ENCODE measurements around the gene RBX1. TPM values are rescaled to one million over a fixed set of nuclear protein-coding genes. Genes with fewer than 3 reads are reported as not detected.

The RBX1 gene
- total and polyA plus RNA-seq, 3 experiments from 2014 or later: 88.3 to 147 (median 88.8) TPM

DNA sequence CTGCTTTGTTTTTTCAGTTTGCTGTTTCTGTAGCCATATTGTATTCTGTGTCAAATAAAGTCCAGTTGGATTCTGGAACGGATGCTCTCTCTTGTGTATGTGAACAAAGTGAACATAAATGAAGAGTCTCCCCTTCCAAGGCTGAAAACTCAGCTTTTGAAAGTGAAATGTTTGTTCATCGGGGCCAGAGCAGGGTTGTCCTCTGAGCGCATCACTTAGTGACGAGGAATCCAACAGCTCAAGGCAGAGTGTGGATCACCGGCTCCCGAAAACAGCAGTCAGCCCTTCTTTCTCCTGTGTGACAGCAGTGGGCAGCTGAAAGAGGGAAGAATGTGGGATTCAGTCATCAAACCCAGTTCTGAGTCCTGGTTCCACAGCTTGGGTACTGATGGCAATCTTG, 21.4 kb downstream of the RBX1 start:
- ChIA-PET CTCF (interaction anchor here (1.7 kb wide), 1 partner anchor 50 kb away, joined by 7 read pairs; no protein-coding TSS in a partner anchor), POLR2A (interaction anchor here (0.9 to 1.1 kb wide), 2 partner anchors 21 to 120 kb away, joined by 3 read pairs; partner anchors contain the start of gene EP300)
- peak overlapping the region in 1 of 8 donors; percentile 70 for H3K27ac Mint-ChIP-seq
- no peak for DNase-seq
- no peak overlapping the region for H3K4me3 Mint-ChIP-seq
- Histone ChIP-seq H3K9me3 (ENCODE audit: low read length) (no peaks in the 10 kb centered on the region), H3K36me3 (ENCODE audit: insufficient read depth, low read length) (peaks cover 8% of the 10 kb centered on the region), H3K27ac (ENCODE audit: low read depth, low read length) (no peak overlapping the region), H3K4me3 (ENCODE audit: low read length) (no peak overlapping the region), H3K27me3 (ENCODE audit: insufficient read depth, low read length, poor library complexity, severe bottlenecking) (no peaks in the 10 kb centered on the region), H3K4me1 (ENCODE audit: insufficient read depth, low read length) (no peaks in the 10 kb centered on the region)
- peaks cover 3 to 43% (median 4%) of the 10 kb centered on the region in 3 donors for H3K36me3 Mint-ChIP-seq
- H3K4me1 Mint-ChIP-seq: no peaks in the 10 kb centered on the region
- peaks cover 0 to 1% of the 10 kb centered on the region in 2 donors for H3K27me3 Mint-ChIP-seq
- H3K9me3 Mint-ChIP-seq: no peaks in the 10 kb centered on the region

DNA sequence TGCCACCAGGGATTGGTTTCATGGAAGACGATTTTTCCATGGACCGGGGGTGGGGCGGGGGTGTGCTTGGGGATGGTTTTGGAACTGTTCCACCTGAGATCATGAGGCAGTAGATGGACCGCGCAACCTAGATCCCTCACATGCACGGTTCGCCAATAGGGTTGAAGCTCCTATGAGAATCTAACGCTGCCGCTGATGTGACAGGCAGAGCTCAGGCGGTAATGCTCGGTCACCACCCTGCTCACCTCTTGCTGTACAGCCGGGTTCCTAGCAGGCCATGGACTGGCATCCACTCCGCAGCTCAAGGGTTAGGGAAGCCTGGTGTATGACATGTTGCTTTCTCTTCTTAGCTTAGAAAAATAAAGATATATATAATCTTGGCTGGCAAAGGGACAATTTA, 22.0 kb downstream of the RBX1 start:
- H3K4me3 ChIP-seq (ENCODE audit: low read length): no peak overlapping the region
- H3K4me1 ChIP-seq (ENCODE audit: insufficient read depth, low read length): no peaks in the 10 kb centered on the region
- H3K9me3 ChIP-seq (ENCODE audit: low read length): no peaks in the 10 kb centered on the region
- H3K36me3 ChIP-seq (ENCODE audit: insufficient read depth, low read length): peaks cover 5% of the 10 kb centered on the region
- ChIA-PET POLR2A (interaction anchor here (0.9 to 1.1 kb wide), 2 partner anchors 21 to 119 kb away, joined by 3 read pairs; partner anchors contain the start of gene EP300), CTCF (no interaction called here)
- H3K27me3 Mint-ChIP-seq: peaks cover 0 to 1% of the 10 kb centered on the region in 2 donors
- no peak overlapping the region for H3K4me3 Mint-ChIP-seq
- no peak overlapping the region for H3K27ac Mint-ChIP-seq
- no peaks in the 10 kb centered on the region for H3K27me3 ChIP-seq (ENCODE audit: insufficient read depth, low read length, poor library complexity, severe bottlenecking)
- no peaks in the 10 kb centered on the region for H3K9me3 Mint-ChIP-seq
- no peaks in the 10 kb centered on the region for H3K4me1 Mint-ChIP-seq
- peaks cover 3 to 40% (median 4%) of the 10 kb centered on the region in 3 donors for H3K36me3 Mint-ChIP-seq
- no peak for DNase-seq
- no peak overlapping the region for H3K27ac ChIP-seq (ENCODE audit: low read depth, low read length)

GRCh38 chr22:40975366-40975765, 24.2 kb downstream of the RBX1 start:
- H3K27me3 Mint-ChIP-seq: peaks cover 0 to 1% of the 10 kb centered on the region in 2 donors
- Histone ChIP-seq H3K36me3 (ENCODE audit: insufficient read depth, low read length) (no peaks in the 10 kb centered on the region), H3K4me3 (ENCODE audit: low read length) (no peak overlapping the region), H3K27ac (ENCODE audit: low read depth, low read length) (no peak overlapping the region), H3K27me3 (ENCODE audit: insufficient read depth, low read length, poor library complexity, severe bottlenecking) (no peaks in the 10 kb centered on the region), H3K9me3 (ENCODE audit: low read length) (no peaks in the 10 kb centered on the region), H3K4me1 (ENCODE audit: insufficient read depth, low read length) (no peaks in the 10 kb centered on the region)
- no peak for DNase-seq
- no peaks in the 10 kb centered on the region for H3K9me3 Mint-ChIP-seq
- no peak overlapping the region for H3K4me3 Mint-ChIP-seq
- CTCF ChIA-PET: no interaction called here
- no peak overlapping the region for H3K27ac Mint-ChIP-seq
- POLR2A ChIA-PET: no interaction called here
- H3K36me3 Mint-ChIP-seq: peaks cover 1 to 28% (median 4%) of the 10 kb centered on the region in 3 donors
- H3K4me1 Mint-ChIP-seq: no peaks in the 10 kb centered on the region

DNA sequence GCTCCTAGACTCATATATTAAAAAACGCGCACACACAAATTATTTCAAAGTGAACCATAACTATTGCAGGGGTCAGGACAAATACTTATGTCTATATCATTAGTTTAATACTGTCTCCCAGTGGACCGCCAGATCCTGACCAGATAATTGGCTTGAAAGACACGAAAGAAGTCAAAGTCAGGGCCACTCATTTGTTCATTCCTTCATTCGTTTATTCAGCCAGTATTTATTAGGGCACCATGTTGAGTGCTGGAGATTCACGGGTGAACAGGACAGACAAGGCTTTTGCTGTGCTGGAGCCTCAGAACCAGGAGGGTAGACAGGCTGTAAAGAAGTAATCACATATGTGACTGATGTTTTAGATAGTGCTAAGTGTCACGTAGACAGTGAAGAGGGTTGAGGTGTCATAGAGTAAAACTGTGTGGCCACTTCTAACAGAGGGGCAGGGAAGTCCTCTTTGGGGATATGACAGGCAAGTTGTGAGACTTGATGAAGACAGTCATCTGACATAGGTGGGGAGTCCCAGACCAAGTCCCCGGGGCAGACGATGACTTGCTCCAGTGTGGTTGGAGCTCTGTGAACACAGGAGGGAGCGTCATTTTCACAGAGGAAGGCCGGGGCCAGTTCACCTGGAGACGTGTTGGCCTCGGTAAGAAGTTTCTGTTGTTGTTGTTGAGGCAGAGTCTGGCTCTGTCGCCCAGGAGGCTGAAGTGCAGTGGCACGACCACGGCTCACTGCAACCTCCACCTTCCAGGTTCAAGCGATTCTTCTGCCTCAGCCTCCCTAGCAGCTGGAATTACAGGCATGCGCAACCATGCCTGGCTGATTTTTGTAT, 25.9 kb downstream of the RBX1 start:
- Mint-ChIP-seq H3K36me3 (peaks cover 0 to 13% (median 4%) of the 10 kb centered on the region in 3 donors), H3K4me3 (no peak overlapping the region), H3K27ac (no peak overlapping the region), H3K4me1 (no peaks in the 10 kb centered on the region), H3K9me3 (no peaks in the 10 kb centered on the region), H3K27me3 (peaks cover 0 to 1% of the 10 kb centered on the region in 2 donors)
- CTCF ChIA-PET: no interaction called here
- Histone ChIP-seq H3K27me3 (ENCODE audit: insufficient read depth, low read length, poor library complexity, severe bottlenecking) (no peaks in the 10 kb centered on the region), H3K4me3 (ENCODE audit: low read length) (no peak overlapping the region), H3K36me3 (ENCODE audit: insufficient read depth, low read length) (no peaks in the 10 kb centered on the region), H3K9me3 (ENCODE audit: low read length) (no peaks in the 10 kb centered on the region), H3K4me1 (ENCODE audit: insufficient read depth, low read length) (no peaks in the 10 kb centered on the region), H3K27ac (ENCODE audit: low read depth, low read length) (no peak overlapping the region)
- no peak for DNase-seq
- POLR2A ChIA-PET: no interaction called here

DNA sequence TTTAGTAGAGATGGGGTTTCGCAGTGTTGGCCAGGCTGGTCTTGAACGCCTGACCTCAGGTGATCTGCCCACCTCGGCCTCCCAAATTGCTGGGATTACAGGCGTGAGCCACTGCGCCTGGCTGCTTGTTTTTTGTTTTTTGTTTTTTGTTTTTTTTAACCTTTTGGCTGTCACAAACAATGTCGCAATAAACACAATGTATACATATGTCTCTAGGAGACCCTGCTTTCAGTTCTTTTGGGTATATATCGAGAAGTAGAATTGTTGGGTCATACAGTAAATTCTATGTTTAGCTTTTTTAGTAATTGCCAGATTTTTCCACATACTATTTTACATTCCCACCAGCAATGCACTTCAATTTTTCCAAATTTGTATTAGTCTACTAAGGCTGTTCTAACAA, 28.0 kb downstream of the RBX1 start:
- Histone ChIP-seq H3K4me1 (ENCODE audit: insufficient read depth, low read length) (no peaks in the 10 kb centered on the region), H3K9me3 (ENCODE audit: low read length) (no peaks in the 10 kb centered on the region), H3K36me3 (ENCODE audit: insufficient read depth, low read length) (no peaks in the 10 kb centered on the region), H3K4me3 (ENCODE audit: low read length) (no peak overlapping the region), H3K27me3 (ENCODE audit: insufficient read depth, low read length, poor library complexity, severe bottlenecking) (no peaks in the 10 kb centered on the region), H3K27ac (ENCODE audit: low read depth, low read length) (no peak overlapping the region)
- Mint-ChIP-seq H3K27me3 (peaks cover 0 to 1% of the 10 kb centered on the region in 2 donors), H3K4me3 (no peak overlapping the region), H3K27ac (no peak overlapping the region), H3K36me3 (no peaks in the 10 kb centered on the region), H3K4me1 (no peaks in the 10 kb centered on the region), H3K9me3 (no peaks in the 10 kb centered on the region)
- ChIA-PET CTCF (no interaction called here), POLR2A (no interaction called here)
- DNase-seq: no peak

DNA sequence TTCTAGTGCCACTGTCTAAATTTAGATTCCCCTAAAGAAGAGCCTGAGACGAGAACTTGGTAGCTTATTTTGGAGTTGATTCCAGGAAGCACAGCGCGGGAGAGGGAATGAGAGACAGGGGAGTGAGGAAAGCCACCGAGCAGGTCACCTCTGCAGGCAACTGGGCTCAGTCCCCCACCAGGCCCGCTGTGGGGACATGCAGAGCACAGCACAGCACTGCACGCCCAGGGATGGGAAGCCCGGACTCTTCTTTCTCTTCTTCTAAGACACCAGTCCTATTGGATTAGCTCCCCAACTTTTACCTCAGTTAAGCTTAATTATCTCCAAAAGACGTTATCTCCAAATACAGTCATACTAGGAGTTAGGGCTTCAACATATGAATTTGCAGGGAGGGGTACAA, 28.7 kb downstream of the RBX1 start:
- Histone ChIP-seq H3K4me1 (ENCODE audit: insufficient read depth, low read length) (no peaks in the 10 kb centered on the region), H3K4me3 (ENCODE audit: low read length) (no peak overlapping the region), H3K9me3 (ENCODE audit: low read length) (no peaks in the 10 kb centered on the region), H3K36me3 (ENCODE audit: insufficient read depth, low read length) (no peaks in the 10 kb centered on the region), H3K27ac (ENCODE audit: low read depth, low read length) (no peak overlapping the region), H3K27me3 (ENCODE audit: insufficient read depth, low read length, poor library complexity, severe bottlenecking) (no peaks in the 10 kb centered on the region)
- Mint-ChIP-seq H3K36me3 (no peaks in the 10 kb centered on the region), H3K4me3 (no peak overlapping the region), H3K9me3 (no peaks in the 10 kb centered on the region), H3K27me3 (peaks cover 0 to 1% of the 10 kb centered on the region in 2 donors), H3K27ac (no peak overlapping the region), H3K4me1 (no peaks in the 10 kb centered on the region)
- ChIA-PET CTCF (no interaction called here), POLR2A (no interaction called here)
- no peak for DNase-seq

DNA sequence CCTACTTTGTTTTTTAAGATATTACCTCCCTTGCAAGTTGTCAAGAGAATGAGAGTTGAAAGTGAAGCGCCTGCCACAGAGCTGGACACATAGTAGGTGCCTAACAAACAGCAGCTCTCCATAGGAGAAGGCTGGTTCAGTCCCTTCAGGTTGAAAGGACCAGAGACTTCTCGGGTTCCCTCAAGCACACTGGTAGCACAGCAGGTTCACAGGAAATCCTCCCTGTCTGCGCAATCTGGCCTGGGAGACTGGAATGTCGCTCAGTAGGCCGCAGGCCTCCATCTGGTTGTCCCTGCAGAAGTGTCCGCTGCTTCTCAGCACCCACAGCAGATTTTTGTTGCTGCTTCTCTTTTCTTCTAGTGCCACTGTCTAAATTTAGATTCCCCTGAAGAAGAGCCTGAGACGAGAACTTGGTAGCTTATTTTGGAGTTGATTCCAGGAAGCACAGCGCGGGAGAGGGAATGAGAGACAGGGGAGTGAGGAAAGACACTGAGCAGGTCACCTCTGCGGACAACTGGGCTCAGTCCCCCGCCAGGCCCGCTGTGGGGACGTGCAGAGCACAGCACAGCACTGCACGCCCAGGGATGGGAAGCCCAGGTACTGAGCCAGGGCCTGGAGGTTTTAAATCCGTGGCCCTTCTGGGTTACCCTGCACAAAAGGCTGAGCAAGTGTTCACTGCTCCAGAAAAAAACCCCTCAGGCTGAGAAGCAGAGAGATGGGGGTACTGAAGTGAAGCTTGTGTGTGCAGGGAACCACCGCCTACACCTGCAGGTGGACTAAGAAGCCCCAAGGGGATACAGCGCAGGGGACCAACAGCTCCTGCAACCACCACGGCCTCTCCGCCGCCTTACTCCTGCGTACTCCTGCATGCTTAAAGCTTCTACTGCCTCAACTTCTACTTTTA, 31.6 kb downstream of the RBX1 start:
- no peak overlapping the region for H3K27ac ChIP-seq (ENCODE audit: low read depth, low read length)
- ChIA-PET CTCF (no interaction called here), POLR2A (no interaction called here)
- H3K4me1 Mint-ChIP-seq: no peaks in the 10 kb centered on the region
- H3K27ac Mint-ChIP-seq: peak overlapping the region in 1 of 8 donors; percentile 11
- no peaks in the 10 kb centered on the region for H3K27me3 Mint-ChIP-seq
- no peak overlapping the region for H3K4me3 Mint-ChIP-seq
- no peaks in the 10 kb centered on the region for H3K9me3 Mint-ChIP-seq
- no peaks in the 10 kb centered on the region for H3K27me3 ChIP-seq (ENCODE audit: insufficient read depth, low read length, poor library complexity, severe bottlenecking)
- H3K36me3 ChIP-seq (ENCODE audit: insufficient read depth, low read length): no peaks in the 10 kb centered on the region
- no peaks in the 10 kb centered on the region for H3K9me3 ChIP-seq (ENCODE audit: low read length)
- no peak for DNase-seq
- no peaks in the 10 kb centered on the region for H3K4me1 ChIP-seq (ENCODE audit: insufficient read depth, low read length)
- H3K4me3 ChIP-seq (ENCODE audit: low read length): no peak overlapping the region
- no peaks in the 10 kb centered on the region for H3K36me3 Mint-ChIP-seq

GRCh38 chr22:40991298-40991697, 40.1 kb downstream of the RBX1 start:
- Histone ChIP-seq H3K9me3 (ENCODE audit: low read length) (no peaks in the 10 kb centered on the region), H3K27ac (ENCODE audit: low read depth, low read length) (no peak overlapping the region), H3K4me1 (ENCODE audit: insufficient read depth, low read length) (no peaks in the 10 kb centered on the region), H3K36me3 (ENCODE audit: insufficient read depth, low read length) (no peaks in the 10 kb centered on the region), H3K27me3 (ENCODE audit: insufficient read depth, low read length, poor library complexity, severe bottlenecking) (no peaks in the 10 kb centered on the region), H3K4me3 (ENCODE audit: low read length) (no peak overlapping the region)
- Mint-ChIP-seq H3K4me3 (no peak overlapping the region), H3K27me3 (peaks cover 15 to 29% of the 10 kb centered on the region in 2 donors), H3K36me3 (no peaks in the 10 kb centered on the region), H3K4me1 (no peaks in the 10 kb centered on the region), H3K9me3 (no peaks in the 10 kb centered on the region), H3K27ac (no peak overlapping the region)
- no peak for DNase-seq
- POLR2A ChIA-PET: no interaction called here
- CTCF ChIA-PET: no interaction called here

Measured in CD8-positive, alpha-beta memory T cell (primary cell).